NOMO-1 (cell line): ENCODE data around the gene RAPGEF1.

Experiments used
- DNase-seq, 2 experiments: peaks; one replicate each; lab custom pipeline; 2025; ENCODE audit not compliant: unreplicated experiment in 2 of 2; lab: John Stamatoyannopoulos, UW

The RAPGEF1 gene

DNA sequence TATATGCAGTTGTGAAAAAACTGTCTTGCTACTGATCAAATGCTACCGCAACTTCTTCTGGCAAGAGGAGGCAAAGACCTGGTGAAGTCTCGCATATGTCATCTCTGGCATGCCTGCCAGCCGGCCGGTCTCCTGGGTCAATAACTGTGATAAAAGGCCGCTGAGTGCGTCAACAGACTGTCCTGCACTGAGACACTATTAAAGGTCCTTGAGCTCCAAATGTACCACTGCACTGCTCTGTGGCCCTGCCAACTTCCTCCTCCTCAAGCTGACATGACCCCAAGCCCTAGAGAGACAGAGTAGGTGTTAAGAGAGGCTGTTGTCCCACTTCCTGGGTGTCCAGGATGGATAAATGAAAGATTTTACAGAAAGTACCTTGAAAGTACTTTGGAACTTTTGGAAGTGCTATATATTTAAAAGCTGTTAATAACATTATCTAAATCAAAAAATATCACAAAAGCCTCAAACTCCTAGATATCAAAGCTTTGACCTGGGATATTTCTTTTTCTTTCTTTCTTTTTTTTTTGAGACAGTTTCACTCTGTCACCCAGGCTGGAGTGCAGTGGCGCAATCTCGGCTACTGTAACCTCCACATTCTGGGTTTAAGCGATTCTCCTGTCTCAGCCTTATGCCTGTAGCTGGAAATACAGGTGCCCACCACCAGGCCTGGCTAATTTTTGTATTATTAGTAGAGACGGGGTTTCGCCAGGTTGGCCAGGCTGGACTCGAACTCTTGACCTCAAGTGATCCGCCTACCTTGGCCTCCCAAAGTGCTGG is 31.5 kb downstream of the RAPGEF1 start:
- DNase-seq = peak; percentile 28 to 56

DNA sequence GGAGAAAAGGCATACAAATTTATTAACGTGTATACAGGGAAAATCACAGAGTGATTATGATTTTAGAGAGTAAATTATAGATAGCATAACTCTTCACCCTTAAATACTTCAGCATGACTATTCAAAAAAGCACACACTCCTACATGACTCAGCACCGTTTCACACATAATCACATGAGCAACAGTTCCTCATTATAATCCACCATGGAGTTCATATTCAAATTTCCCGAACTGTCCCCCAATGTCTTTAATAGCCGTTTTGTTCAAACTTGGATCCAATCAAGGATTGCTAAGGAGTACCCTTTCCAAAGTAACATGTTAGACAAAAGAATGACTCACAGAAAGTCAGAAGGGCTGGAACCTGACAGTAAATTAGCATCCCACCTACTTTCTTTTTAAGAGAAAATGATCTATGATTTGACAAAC is 32.1 kb downstream of the RAPGEF1 start:
- peak; percentile 38 to 86 for DNase-seq

DNA sequence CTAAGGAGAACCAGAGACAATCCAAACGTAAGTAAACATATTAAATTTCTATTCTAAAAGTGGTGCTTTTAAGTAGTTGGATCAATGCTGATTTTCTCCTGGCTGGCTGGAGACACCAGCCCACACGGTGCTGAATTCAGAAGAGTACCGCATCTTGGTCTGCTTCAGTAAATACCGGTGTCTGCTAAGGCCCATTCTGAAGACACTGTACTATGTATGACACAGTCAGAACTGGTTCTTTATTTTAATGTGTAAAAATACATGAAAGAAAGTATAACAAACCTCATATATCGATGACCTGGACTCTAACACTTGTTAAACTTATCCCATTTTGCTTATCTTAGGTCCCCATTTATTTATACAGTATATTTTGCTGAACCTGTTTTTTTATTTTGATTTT is 32.8 kb downstream of the RAPGEF1 start:
- no peak for DNase-seq

DNA sequence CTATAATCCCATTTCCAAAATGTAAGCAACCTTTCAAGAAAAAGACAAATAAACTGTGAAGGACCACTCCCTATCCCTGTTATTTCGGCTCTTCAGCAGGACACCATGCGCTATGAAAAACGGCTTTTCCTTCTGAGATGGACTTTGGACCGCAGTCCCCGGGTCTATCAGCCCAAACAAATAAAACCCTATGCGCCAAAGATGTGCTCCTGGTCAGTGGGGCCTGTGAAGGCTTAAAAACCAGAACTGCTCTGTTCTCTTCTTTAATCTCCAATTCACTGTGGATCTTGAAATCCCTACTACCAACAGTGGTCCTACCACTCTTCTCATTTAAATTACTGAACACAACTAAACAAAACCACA is 33.3 kb downstream of the RAPGEF1 start:
- DNase-seq = no peak

DNA sequence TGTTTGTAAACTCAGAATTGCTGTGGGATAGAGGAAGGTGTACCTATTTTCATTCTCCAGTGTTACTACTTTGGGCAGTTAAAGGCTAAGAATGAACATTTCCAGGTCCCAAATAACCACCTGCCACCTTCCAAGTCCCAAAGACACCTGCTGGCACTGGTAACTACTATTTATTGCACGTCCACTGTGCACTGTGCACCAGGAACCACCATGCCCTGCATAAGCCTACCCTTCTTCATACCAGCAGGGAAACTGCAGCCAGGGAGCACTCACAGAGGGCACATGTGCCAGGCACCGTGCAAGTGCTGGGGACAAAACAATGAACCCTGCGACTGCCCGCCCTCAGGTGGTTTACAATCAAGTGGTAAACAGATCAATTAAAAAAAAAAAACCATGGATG is 34.9 kb downstream of the RAPGEF1 start:
- DNase-seq = no peak

DNA sequence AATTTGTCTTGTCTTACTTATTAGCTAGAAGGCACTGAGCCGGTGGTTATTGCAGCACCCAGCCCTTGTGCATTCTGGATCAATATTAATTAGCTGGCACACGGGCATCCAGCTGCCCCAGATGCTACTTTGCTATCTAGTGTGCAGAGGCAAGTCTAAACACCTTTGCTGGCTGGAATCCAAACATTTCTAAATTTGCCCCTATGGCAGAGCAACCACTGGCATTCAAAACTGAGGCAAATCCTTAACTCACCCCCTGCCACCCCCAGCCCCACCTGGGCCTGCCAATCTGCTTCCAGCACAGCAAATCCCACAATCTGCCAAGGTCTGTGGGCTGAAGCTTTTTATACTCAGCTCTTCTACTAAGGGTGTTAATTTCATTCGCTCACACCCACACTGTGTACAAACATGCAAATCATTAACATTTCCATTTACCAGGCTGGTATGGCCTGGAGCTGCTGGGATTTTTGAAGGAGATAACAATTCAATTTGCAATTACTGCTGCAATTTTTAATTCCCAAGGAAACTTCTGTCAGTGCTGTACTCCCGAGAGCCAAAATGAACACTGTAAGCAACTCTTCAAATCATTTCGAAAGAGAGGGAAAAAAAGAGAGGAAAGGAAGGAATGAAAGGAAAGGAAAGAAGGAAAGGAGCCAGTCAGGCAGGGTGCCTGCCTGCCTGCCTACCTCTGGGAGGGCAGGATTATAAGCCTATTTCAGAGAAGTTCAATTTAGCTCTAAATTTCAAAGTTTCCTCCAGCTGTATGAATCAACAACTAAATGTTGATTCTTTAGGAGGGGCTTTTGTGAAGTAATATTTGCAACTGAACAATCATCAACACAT is 35.5 kb downstream of the RAPGEF1 start:
- no peak for DNase-seq

DNA sequence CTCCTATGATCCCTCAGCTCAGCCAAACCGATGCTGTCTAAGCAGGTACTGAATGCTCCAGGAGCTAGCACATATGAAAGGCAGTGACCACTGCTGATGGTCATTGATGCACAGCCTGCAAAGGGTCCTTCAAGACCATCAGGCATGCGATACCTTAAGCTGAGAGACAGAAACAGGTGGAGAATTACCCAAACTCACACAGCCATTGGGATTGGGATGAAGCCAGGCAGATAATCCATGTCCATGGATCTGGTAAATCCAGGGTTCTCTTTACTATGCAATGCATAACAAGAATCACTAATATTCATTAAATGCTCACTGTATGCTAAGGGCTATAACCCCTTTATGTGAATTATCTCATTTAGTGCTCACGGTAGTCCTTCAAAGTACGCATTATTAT is 36.2 kb downstream of the RAPGEF1 start:
- no peak for DNase-seq

DNA sequence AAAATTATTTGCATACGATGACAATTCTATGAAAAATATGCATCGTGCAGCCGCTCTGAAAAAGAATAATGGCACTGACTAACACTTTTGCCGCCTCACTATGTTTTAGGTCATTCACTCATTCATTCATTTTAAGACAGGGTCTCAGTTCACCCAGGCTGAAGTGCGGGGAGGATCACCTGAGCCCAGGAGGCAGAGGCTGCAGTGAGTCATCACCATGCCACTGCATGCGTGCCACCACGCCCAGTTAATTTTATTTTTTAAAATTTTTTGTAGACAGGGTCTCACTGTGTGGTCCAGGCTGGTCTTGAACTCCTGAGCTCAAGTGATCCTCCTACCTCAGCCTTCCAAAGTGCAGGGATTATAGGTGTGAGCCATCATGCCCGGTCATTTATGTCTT is 37.0 kb downstream of the RAPGEF1 start:
- no peak for DNase-seq

DNA sequence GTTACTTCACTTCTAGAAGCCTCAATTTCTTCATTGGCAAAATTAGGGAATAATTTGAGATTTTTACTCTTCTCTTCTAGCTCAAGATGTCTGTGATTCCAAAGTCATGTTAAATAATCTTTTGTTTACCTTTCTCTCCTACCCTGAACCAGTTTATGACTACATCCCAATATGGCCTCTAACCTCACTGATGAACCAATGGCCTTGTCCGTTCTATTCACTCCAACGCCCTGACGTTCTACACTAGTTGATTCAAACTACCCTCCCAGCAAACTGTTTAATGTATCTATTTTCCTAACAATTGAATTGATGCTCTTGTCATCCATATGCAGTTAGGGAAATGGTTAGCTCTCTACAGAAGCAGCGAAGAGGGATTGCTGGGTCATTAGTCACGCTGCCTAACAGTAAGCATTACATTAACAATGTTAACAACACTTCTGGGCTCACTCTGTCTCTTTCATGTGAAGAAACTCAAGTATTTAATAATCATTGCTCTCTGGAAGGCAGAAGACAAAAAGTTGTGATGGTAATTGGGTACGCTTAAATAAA is 38.0 kb downstream of the RAPGEF1 start:
- no peak for DNase-seq

DNA sequence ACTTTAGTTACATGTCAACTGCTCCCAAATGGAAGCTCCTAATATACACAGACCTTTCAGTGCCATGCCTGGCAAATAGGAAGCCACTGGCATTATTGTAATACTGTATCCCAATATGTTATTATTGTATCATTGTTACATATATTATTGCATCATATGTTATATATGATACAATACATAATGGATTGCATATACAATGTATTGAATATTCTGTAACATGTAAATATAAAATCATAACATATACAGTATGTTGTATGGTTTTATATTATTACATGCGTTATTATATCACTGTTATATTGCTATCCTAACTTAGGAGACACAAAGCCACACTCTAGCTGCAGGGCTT is 38.5 kb downstream of the RAPGEF1 start:
- DNase-seq = no peak

DNA sequence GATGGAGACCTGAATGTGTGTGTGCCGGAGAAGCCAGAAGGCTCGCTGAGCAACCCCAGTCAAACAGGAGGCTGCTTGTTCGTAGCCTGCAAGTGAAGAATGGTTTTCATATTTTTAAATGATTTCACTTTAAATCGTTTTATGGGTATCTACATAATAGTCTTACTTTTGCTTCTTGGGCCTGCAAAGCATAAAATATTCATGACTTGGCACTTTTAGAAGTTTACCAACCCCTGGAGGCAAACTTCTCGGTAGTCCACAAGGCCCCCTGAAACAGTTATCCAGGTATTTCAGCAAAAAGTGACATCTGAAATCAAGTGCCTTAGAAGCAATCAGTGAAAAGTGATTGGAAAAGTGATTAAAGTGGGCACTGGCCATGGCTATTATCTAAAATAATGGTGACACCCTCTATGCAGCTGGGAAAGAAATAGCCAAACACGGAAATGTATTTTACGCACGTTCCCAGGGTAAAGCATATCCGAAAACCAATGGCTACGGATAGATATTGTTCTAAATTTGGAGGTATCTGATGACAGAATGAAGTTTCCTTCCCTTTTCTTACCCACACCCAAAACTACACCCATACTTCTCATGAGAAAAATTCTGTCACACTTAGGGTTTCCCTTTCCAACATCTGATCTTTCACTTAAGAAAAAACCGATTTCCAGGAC is 39.0 kb downstream of the RAPGEF1 start:
- peak; percentile 17 to 58 for DNase-seq

DNA sequence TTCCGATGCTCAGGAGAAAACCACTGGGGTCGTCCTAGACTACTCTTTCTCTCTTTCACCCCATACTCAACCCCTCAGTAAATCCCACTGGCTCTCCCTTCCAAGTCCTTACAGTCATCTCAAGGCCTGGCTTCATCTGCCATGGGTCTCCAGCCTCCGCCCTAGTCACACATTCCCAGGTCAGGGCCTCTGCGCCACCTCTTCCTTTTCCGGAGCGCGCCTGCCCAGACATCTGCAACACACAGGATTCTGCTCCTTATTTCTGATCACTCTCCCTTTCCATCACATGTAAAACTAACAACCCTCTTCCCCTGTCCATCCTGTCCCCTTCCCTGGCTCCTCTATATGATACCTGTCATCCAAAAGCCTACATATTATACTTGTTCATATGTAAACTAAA is 39.8 kb downstream of the RAPGEF1 start:
- DNase-seq = no peak

DNA sequence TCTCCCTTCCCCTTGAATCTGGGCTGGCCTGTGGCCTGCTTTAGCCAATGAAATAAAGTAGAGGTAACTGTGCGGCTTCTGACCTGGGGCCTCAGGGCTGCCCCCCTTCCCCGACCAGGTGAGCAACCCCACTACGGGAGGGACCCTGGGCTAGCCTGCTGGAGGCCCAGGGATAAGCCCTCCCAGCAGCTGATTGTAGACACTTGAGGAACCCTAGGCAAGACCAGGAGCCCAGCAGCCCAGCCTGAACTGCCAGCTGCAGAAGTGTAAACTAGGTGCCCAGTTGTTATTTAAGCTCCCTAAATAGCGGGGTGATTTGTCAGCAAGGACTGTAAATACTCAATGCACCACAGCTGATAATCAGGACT is 41.3 kb downstream of the RAPGEF1 start:
- no peak for DNase-seq

DNA sequence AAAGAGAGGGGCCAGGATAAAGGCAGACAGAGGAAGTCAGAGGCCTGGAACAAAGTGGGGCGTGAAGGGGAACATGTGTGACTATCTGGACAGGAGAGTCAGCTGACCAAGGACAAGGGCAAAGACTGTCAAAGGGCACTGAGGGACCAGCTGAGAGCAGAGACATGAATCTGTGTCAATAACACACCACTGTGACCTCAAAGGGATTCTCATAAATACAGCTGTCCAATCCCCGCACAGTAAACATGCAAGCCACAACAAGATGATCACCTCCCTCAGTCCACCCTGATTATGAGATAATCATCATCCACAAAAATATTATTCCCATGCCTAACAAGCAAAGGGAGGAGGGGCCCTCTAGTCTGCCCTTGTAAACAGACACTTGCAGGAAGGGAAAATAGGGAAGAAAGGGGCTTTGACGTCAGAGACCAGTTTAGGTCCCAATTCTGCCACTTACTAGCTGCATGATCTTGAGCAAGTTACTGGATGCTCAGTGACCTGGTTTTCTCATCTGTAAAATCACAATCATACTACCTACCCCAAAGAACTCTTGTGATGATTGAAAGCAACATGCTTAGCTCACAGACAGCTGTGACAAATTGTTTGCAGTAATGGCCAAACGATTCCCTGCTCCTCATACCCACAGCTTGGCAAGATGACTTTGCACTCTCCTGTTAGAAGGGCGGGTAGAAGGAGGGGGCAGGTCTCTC is 41.8 kb downstream of the RAPGEF1 start:
- DNase-seq = peak; percentile 48 to 72

DNA sequence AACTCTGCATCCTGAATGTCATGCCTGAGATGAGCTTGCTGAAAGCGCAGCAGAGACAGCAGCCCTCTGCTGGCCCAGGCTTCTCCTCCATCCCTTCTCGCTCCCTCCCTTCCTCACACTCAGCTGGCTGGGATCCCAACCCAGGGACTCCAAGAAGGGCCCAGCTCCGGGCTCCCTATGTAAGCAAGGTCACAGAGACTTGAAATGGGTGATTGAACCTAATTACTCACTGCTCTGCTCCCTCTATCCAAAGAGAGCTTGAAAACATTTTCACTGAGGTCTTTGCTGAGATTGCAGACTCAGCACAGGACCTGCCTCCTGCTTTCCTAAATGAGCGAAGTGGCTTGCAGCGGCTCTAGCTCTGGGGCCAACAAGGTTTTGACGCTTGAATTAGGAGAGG is 42.8 kb downstream of the RAPGEF1 start:
- DNase-seq = no peak

DNA sequence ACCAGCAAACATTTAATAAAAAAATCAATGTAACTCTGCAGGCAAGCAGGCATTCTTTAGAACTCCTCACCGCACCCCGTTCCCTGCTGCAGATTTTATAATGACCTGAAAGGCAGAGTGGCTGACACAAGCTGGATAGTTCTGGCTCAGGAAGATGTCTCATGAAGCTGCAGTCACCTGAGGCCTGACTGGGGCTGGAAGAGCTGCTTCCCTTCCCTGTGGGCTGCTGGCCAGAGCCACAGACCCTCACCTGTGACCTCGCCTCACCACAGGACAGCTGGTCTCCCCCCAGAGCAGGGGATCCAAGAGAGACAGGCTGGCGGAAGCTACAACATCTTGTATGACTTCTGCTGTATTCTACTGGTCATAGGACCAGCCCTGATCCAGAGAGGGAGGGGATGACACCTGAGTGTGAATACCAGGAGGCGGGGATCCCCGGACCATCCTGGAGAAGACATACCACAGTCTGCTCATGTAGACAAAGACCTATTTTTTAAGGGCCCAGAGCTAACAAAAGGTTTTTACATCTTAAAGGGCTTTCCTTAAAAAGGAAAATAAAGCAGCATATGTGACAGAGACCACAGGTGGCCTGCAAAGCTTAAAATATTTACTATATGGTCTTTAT is 43.9 kb downstream of the RAPGEF1 start:
- DNase-seq = no peak

DNA sequence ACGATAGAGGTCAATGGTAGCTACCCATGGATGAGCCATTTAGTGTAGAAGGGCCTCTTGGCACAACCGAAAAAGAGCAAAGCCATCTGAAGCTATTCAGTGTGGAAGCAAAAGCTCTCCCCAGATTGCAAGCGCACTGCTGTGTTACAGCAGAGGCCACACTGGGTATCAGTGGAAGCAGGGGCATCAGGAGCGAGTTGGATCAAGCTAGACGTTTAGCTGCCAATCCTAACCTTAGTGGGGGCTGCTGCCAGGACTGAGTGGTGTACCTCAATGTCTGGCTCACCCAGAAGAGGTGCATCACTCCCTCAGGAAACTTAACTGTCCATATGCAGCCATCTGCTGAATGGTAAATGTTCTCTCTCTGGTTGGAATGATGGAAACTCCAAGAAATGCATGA is 44.5 kb downstream of the RAPGEF1 start:
- no peak for DNase-seq

DNA sequence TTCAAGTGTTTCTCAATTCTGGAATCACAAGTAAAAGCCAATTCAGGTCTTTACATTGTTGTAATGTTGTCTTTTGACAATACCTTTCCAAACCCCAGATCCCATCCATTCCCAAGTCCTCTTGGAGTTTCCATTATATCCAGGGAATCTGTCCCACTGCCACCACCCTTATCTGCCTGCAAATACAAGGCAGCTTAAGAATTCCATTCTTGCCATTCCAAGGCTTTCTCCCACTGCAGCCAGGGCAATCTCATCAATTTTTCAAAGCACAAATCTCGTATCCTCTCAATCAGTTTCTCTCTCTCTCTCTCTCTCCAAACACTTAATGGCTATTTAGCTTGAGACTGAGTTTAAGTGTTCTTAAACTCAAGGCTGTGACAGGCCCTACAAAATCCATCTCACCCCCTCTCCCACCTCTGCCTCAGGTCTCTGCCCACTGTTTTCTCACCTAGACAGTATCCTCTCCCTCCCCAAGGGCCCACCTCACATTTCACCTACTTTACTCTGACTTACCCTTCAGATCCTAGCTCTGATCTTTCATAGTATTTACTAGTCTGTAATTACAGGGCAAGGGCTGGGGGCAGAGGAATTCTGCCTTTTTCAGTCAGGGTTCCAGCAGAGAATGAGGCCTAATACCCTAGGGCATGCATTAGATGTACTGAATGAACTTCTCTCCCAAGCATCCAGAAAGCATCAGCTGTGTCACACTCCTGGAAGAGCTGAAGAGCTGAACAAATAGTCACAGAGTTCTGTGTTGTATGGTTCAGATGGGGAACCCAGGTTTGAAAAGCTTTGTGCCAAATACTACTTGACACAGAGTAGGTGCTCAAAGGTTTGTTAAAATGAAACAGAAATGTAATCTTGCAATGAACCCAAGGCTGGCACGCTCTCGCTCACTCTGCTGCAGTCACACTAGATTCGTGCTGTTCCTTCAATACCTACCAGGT is 46.0 kb downstream of the RAPGEF1 start:
- DNase-seq = no peak
